HepG2 (cell line): ENCODE data around the gene SYPL2. TPM values are rescaled to one million over a fixed set of nuclear protein-coding genes. Genes with fewer than 3 reads are reported as not detected.

ENCODE experiments used
- ATF7-NPFF ChIP-seq: sonication (generic); formaldehyde crosslinking; IDR thresholded peaks from 2 replicates; pipeline ENCODE4 v1.8.1; 2023; ENCODE audit warnings: mild to moderate bottlenecking, low read depth, missing genetic modification reagents, moderate library complexity
- CHCHD3 ChIP-seq: sonication (generic); formaldehyde crosslinking; IDR thresholded peaks from 2 replicates; pipeline ENCODE4 v1.8.0; 2022; ENCODE audit warnings: mild to moderate bottlenecking, missing genetic modification reagents, moderate library complexity
- EHMT2 ChIP-seq: fragments of 200-600 bp; sonication (generic); IDR thresholded peaks from 2 replicates; pipeline ENCODE4 v1.7.0; 2017; ENCODE audit warnings: antibody characterized with exemption, low read depth, low read length, borderline replicate concordance
- HHEX ChIP-seq: IDR thresholded peaks from 2 replicates; pipeline ENCODE4 v1.6.1; 2016; ENCODE audit warnings: control low read depth
- KDM3A ChIP-seq: IDR thresholded peaks from 2 replicates; pipeline ENCODE4 v1.6.1; 2018; ENCODE audit warnings: low read depth, missing compliant biosample characterization
- NFATC3 ChIP-seq: sonication (generic); formaldehyde crosslinking; IDR thresholded peaks from 2 replicates; pipeline ENCODE4 v1.5.1; 2020; ENCODE audit warnings: mild to moderate bottlenecking, missing genetic modification reagents
- NFKB2 ChIP-seq: sonication (generic); formaldehyde crosslinking; IDR thresholded peaks from 2 replicates; pipeline ENCODE4 v1.4.0; 2020; ENCODE audit warnings: missing genetic modification reagents, borderline replicate concordance
- RBM22 ChIP-seq: fragments of 200-400 bp; formaldehyde crosslinking; optimal IDR thresholded peaks from 2 replicates; pipeline ENCODE3; 2017; ENCODE audit warnings: mild to moderate bottlenecking, low read length, moderate library complexity
- RFX3 ChIP-seq: IDR thresholded peaks from 2 replicates; pipeline ENCODE4 v1.6.1; 2016; ENCODE audit warnings: missing biosample characterization, missing genetic modification reagents
- SRSF9 ChIP-seq: fragments of 200-400 bp; formaldehyde crosslinking; IDR thresholded peaks from 2 replicates; pipeline ENCODE4 v1.6.1; 2018; ENCODE audit warnings: borderline replicate concordance, mild to moderate bottlenecking, low read depth, low read length; ENCODE audit not compliant: insufficient read depth, poor library complexity, severe bottlenecking
- TAF1 ChIP-seq: sonication (generic); formaldehyde crosslinking; IDR thresholded peaks from 2 replicates; pipeline ENCODE4 v1.4.0; 2020; ENCODE audit warnings: missing genetic modification reagents
- TCF12 ChIP-seq, 2 experiments: fragments of 450-650 bp in 1 of 2; sonication (generic) in 1 of 2; formaldehyde crosslinking in 1 of 2; IDR thresholded peaks; 2 replicates each; pipeline versions ENCODE4 v1.6.1 to v1.8.0; 2017 to 2022; ENCODE audit warnings: antibody characterized with exemption in 1 of 2, mild to moderate bottlenecking in 1 of 2, missing genetic modification reagents in 1 of 2, moderate library complexity in 1 of 2
- TCF7 ChIP-seq: sonication (generic); IDR thresholded peaks from 2 replicates; pipeline ENCODE4 v1.6.1; 2016; ENCODE audit warnings: antibody characterized with exemption, low read depth
- ZBTB8A ChIP-seq: sonication (generic); formaldehyde crosslinking; IDR thresholded peaks from 2 replicates; pipeline ENCODE4 v1.4.0; 2020; ENCODE audit warnings: mild to moderate bottlenecking, low read depth, missing genetic modification reagents, borderline replicate concordance
- ZFP36 ChIP-seq: fragments of 150-350 bp; IDR thresholded peaks from 2 replicates; pipeline ENCODE4 v1.6.1; 2018; ENCODE audit warnings: borderline replicate concordance, low read length, low read depth; ENCODE audit not compliant: partially characterized antibody
- ZMAT3 ChIP-seq: sonication (generic); formaldehyde crosslinking; conservative IDR thresholded peaks from 2 replicates; pipeline ENCODE4 v1.7.0; 2021; ENCODE audit warnings: missing genetic modification reagents
- ZNF138 ChIP-seq: sonication (generic); formaldehyde crosslinking; IDR thresholded peaks from 2 replicates; pipeline ENCODE4 v1.5.0; 2020; ENCODE audit warnings: mild to moderate bottlenecking, low read depth, missing genetic modification reagents
- ZNF251 ChIP-seq: sonication (generic); formaldehyde crosslinking; IDR thresholded peaks from 2 replicates; pipeline ENCODE4 v1.9.0; 2021; ENCODE audit warnings: mild to moderate bottlenecking, missing genetic modification reagents
- ZNF253 ChIP-seq: sonication (generic); formaldehyde crosslinking; IDR thresholded peaks from 2 replicates; pipeline ENCODE4 v1.8.0; 2022; ENCODE audit warnings: mild to moderate bottlenecking, missing genetic modification reagents, borderline replicate concordance
- ZNF329 ChIP-seq: sonication (generic); formaldehyde crosslinking; IDR thresholded peaks from 2 replicates; pipeline ENCODE4 v1.9.0; 2021; ENCODE audit warnings: low read depth, mild to moderate bottlenecking, missing genetic modification reagents
- ZNF550 ChIP-seq: sonication (generic); formaldehyde crosslinking; IDR thresholded peaks from 2 replicates; pipeline ENCODE4 v1.4.0; 2020; ENCODE audit warnings: mild to moderate bottlenecking, missing genetic modification reagents, borderline replicate concordance
- ZNF776 ChIP-seq: sonication (generic); formaldehyde crosslinking; IDR thresholded peaks from 2 replicates; pipeline ENCODE4 v1.4.0; 2020; ENCODE audit warnings: mild to moderate bottlenecking, missing genetic modification reagents
- ZNF781 ChIP-seq: sonication (generic); formaldehyde crosslinking; IDR thresholded peaks from 2 replicates; pipeline ENCODE4 v1.5.1; 2020; ENCODE audit warnings: borderline replicate concordance, mild to moderate bottlenecking, missing genetic modification reagents; ENCODE audit errors: not compliant biosample characterization
- polyA plus RNA-seq, 8 experiments: library from polyadenylated mRNA; depleted of rRNA in 3 of 8; stranded (reverse) in 7 of 8; unstranded in 1 of 8; fragments of >200 nt; fragmentation: Illumina TruSeq in 4 of 8; extraction: Trizol in 4 of 8; gene quantifications; 2 replicates each; pipeline versions ENCODE4 v1.2.1 to v1.2.3, GENCODE V29; 2011 to 2016; ENCODE audit warnings: low read depth in 4 of 8, missing spikeins in 1 of 8, mixed read lengths in 1 of 8; ENCODE audit not compliant: insufficient read depth in 1 of 8
- total RNA-seq, 5 experiments: library from RNA; depleted of rRNA; stranded (reverse); fragments of >200 nt; fragmentation: Illumina TruSeq; extraction: Trizol; gene quantifications; 2 replicates each; pipeline ENCODE4 v1.2.3, GENCODE V29; 2016; ENCODE audit warnings: low read depth in 1 of 5
- TF ChIP-seq, protein P1 (sequence below): sonication (generic); formaldehyde crosslinking; IDR thresholded peaks from 2 replicates; pipeline ENCODE4 v1.9.0; 2021; ENCODE audit warnings: missing genetic modification reagents, mild to moderate bottlenecking, borderline replicate concordance
- TF ChIP-seq, protein P2 (sequence below): sonication (generic); formaldehyde crosslinking; IDR thresholded peaks from 2 replicates; pipeline ENCODE4 v1.4.0; 2020; ENCODE audit warnings: missing genetic modification reagents, borderline replicate concordance
- TF ChIP-seq, protein P3 (sequence below): sonication (generic); formaldehyde crosslinking; conservative IDR thresholded peaks from 2 replicates; pipeline ENCODE4 v1.8.0; 2022; ENCODE audit warnings: low read depth, missing genetic modification reagents
- TF ChIP-seq, protein P4 (sequence below): sonication (generic); formaldehyde crosslinking; IDR thresholded peaks from 2 replicates; pipeline ENCODE4 v1.8.0; 2022; ENCODE audit warnings: mild to moderate bottlenecking, missing genetic modification reagents, moderate library complexity

Gene SYPL2
- total and polyA plus RNA-seq, 2 of the 13 experiments (the other 11 are each of a cell fraction or from before 2014, with no cell fraction given), result 0.17 to 0.24 TPM

DNA sequence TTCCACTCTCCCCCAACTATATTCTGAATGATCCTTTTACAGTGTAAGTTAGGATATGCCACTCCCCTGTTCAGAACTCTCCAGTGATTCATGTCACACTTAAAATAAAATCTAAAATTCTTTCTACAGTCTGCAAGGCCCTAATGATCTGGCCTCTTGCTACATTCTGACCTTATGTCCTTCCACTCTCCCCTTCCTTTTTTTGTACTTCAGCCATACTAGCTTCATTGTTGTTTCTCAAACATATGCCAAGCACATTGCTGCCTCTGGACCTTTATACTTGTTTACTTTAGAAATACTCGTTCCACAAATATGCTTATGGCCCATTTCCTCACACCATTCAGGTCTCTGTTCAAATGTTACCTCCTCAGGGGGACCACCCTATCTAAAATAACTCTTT is 25.3 kb upstream of the SYPL2 start (continued):
- TF ChIP-seq ZBTB8A (CRISPR knock-in tag), result no peak
- no peak for TF ChIP-seq ATF7-NPFF (CRISPR knock-in tag)
- TF ChIP-seq ZNF329 (CRISPR knock-in tag), result no peak
- TF ChIP-seq, protein P1, sequence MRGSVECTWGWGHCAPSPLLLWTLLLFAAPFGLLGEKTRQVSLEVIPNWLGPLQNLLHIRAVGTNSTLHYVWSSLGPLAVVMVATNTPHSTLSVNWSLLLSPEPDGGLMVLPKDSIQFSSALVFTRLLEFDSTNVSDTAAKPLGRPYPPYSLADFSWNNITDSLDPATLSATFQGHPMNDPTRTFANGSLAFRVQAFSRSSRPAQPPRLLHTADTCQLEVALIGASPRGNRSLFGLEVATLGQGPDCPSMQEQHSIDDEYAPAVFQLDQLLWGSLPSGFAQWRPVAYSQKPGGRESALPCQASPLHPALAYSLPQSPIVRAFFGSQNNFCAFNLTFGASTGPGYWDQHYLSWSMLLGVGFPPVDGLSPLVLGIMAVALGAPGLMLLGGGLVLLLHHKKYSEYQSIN (CRISPR knock-in tag), result no peak
- no peak for TF ChIP-seq ZNF781 (CRISPR knock-in tag)
- TF ChIP-seq RFX3 (CRISPR knock-in tag), result no peak
- peak; percentile 85 for TF ChIP-seq ZFP36
- no peak for TF ChIP-seq ZNF253
- no peak for TF ChIP-seq ZNF550 (CRISPR knock-in tag)
- no peak for TF ChIP-seq RBM22
- TF ChIP-seq ZMAT3 (CRISPR knock-in tag), result no peak
- no peak for TF ChIP-seq NFKB2 (CRISPR knock-in tag)
- peak; percentile 67 for TF ChIP-seq TCF7
- no peak for TF ChIP-seq NFATC3 (CRISPR knock-in tag)
- no peak for TF ChIP-seq ZNF251 (CRISPR knock-in tag)
- TF ChIP-seq, protein P2, sequence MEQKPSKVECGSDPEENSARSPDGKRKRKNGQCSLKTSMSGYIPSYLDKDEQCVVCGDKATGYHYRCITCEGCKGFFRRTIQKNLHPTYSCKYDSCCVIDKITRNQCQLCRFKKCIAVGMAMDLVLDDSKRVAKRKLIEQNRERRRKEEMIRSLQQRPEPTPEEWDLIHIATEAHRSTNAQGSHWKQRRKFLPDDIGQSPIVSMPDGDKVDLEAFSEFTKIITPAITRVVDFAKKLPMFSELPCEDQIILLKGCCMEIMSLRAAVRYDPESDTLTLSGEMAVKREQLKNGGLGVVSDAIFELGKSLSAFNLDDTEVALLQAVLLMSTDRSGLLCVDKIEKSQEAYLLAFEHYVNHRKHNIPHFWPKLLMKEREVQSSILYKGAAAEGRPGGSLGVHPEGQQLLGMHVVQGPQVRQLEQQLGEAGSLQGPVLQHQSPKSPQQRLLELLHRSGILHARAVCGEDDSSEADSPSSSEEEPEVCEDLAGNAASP (CRISPR knock-in tag), result no peak
- TF ChIP-seq, protein P3, sequence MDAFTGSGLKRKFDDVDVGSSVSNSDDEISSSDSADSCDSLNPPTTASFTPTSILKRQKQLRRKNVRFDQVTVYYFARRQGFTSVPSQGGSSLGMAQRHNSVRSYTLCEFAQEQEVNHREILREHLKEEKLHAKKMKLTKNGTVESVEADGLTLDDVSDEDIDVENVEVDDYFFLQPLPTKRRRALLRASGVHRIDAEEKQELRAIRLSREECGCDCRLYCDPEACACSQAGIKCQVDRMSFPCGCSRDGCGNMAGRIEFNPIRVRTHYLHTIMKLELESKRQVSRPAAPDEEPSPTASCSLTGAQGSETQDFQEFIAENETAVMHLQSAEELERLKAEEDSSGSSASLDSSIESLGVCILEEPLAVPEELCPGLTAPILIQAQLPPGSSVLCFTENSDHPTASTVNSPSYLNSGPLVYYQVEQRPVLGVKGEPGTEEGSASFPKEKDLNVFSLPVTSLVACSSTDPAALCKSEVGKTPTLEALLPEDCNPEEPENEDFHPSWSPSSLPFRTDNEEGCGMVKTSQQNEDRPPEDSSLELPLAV (CRISPR knock-in tag), result no peak
- TF ChIP-seq CHCHD3 (CRISPR knock-in tag), result no peak
- TF ChIP-seq ZNF776, result no peak
- TF ChIP-seq KDM3A (CRISPR knock-in tag), result no peak
- peak; percentile 99 for TF ChIP-seq HHEX (CRISPR knock-in tag)
- TF ChIP-seq TAF1 (CRISPR knock-in tag), result no peak
- TF ChIP-seq EHMT2, result no peak
- no peak for TF ChIP-seq ZNF138 (CRISPR knock-in tag)
- no peak for TF ChIP-seq TCF12 (IDR thresholded peaks at IDR 0.05)
- TF ChIP-seq TCF12 (CRISPR knock-in tag; IDR thresholded peaks at IDR 0.05), result no peak
- no peak for TF ChIP-seq SRSF9
- TF ChIP-seq, protein P4, sequence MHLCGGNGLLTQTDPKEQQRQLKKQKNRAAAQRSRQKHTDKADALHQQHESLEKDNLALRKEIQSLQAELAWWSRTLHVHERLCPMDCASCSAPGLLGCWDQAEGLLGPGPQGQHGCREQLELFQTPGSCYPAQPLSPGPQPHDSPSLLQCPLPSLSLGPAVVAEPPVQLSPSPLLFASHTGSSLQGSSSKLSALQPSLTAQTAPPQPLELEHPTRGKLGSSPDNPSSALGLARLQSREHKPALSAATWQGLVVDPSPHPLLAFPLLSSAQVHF, result no peak
